Transverse colon (tissue), 4 donors: ENCODE data around the gene KAZALD1. TPM values are rescaled to one million over a fixed set of nuclear protein-coding genes. Genes with fewer than 3 reads are reported as not detected.
A peak's percentile ranks its signal among the peaks of the same experiment; 100 is the strongest.

Experiments used
- DNase-seq: peaks from one replicate; pipeline ENCODE4 v3.0.0-alpha.2; 2019
- H3K27ac ChIP-seq, 4 donors: fragments of 200-600 bp; sonication (generic); 2 replicates each; pipeline ENCODE4 v1.5.1; 2016 to 2018; ENCODE audit warnings: inconsistent platforms in 4 of 4
- H3K27me3 ChIP-seq: fragments of 200-600 bp; sonication (generic); 2 replicates; pipeline ENCODE4 v1.5.1; 2017; ENCODE audit warnings: inconsistent platforms
- H3K36me3 ChIP-seq, 4 donors: fragments of 200-600 bp; sonication (generic); 2 replicates each; pipeline ENCODE4 v1.5.1; 2017 to 2019; ENCODE audit warnings: inconsistent platforms in 4 of 4
- H3K4me1 ChIP-seq, 4 donors: fragments of 200-600 bp; sonication (generic); 2 replicates each; pipeline ENCODE4 v1.5.1; 2017 to 2020; ENCODE audit warnings: inconsistent platforms in 4 of 4
- H3K4me3 ChIP-seq, 4 donors: fragments of 200-600 bp; sonication (generic); 1 replicate in 1 of 4; 2 replicates in 3 of 4; pipeline versions ENCODE4 v1.5.1 to v1.6.1; 2017 to 2019; ENCODE audit warnings: inconsistent platforms in 4 of 4
- H3K9me3 ChIP-seq, 2 donors: fragments of 200-600 bp; sonication (generic); 2 replicates each; pipeline ENCODE4 v1.5.1; 2017 to 2019; ENCODE audit warnings: inconsistent platforms in 2 of 2
- EP300 ChIP-seq: sonication (generic); formaldehyde crosslinking; IDR thresholded peaks from one replicate; pipeline ENCODE4 v1.6.1; 2017; ENCODE audit warnings: antibody characterized with exemption, low read depth
- POLR2A ChIP-seq: fragments of 450-650 bp; IDR thresholded peaks from one replicate; pipeline ENCODE4 v1.6.1; 2016; ENCODE audit warnings: antibody characterized with exemption, mild to moderate bottlenecking, moderate library complexity
- POLR2AphosphoS5 ChIP-seq, 3 donors: sonication (generic); formaldehyde crosslinking; IDR thresholded peaks; one replicate each; pipeline ENCODE4 v1.6.1; 2016; ENCODE audit warnings: antibody characterized with exemption in 3 of 3
- WGBS, 2 donors: methylation state at CpG; one replicate each; pipeline ENCODE4 v1.1.5; 2018; ENCODE audit warnings: low coverage in 1 of 2; 5-methylcytosine and 5-hydroxymethylcytosine counted together
- in situ Hi-C, 4 donors: fragments of 200-750 bp; cut with MboI; loops; one replicate each; pipeline versions ENCODE4 v1.15.0 to v1.15.1; 2017; ENCODE audit warnings: low sequenced_read_pairs in 3 of 4, low pct_ligation_motif_present in 1 of 4, low pct_unique_long_range_greater_than_20kb in 1 of 4
- intact Hi-C: fragments of 100-400 bp; cut with DNase I; formaldehyde crosslinking; loops from one replicate; pipeline ENCODE4 v1.15.1; 2023; ENCODE audit warnings: low total_unique reads
- total RNA-seq, 4 donors: library from RNA; depleted of rRNA; stranded (reverse); fragments of >200 nt; gene quantifications; one replicate each; pipeline ENCODE4 v1.1.0, GENCODE V29; 2016
- TF ChIP-seq, protein P1 (sequence below), 5 experiments: fragments of 200-600 bp in 3 of 5; fragments of 450-650 bp in 2 of 5; sonication (generic) in 3 of 5; IDR thresholded peaks; 1 replicate in 2 of 5; 2 replicates in 3 of 5; pipeline ENCODE4 v1.5.1; 2016 to 2017; ENCODE audit warnings: antibody characterized with exemption in 5 of 5, inconsistent platforms in 3 of 5, mild to moderate bottlenecking in 2 of 5, moderate library complexity in 1 of 5

KAZALD1 gene, protein sequence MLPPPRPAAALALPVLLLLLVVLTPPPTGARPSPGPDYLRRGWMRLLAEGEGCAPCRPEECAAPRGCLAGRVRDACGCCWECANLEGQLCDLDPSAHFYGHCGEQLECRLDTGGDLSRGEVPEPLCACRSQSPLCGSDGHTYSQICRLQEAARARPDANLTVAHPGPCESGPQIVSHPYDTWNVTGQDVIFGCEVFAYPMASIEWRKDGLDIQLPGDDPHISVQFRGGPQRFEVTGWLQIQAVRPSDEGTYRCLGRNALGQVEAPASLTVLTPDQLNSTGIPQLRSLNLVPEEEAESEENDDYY
- total RNA-seq = 10 to 100 TPM in 2 of 4 donors, 1 to 10 TPM in 2; 3.8 to 18.8 (median 10.0) TPM

DNA sequence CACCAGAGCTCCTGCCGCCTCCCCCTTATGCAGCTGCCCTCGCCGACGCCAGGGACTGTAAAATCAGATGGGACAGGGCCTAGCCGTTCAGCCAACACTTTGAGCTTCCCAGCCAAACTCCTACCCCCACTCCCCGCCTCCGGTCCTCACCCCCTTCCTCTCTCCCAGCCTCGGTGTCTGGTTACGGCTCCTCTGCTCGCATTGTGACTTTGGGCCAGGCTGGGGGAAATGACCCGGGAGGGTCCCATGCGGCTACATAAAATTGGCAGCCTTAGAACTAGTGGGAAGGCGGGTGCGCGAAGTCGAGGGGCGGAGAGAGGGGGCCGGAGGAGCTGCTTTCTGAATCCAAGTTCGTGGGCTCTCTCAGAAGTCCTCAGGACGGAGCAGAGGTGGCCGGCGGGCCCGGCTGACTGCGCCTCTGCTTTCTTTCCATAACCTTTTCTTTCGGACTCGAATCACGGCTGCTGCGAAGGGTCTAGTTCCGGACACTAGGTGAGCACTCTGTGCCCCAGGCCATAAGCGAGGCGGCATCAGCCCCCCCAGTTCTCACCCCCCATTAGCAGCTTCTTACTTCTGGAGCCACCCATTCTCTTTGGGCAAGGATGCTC is at the start of gene KAZALD1:
TSS of gene KAZALD1 (plus strand) at position 366 of the 608 bp plus-strand sequence. CDS start 604 bp downstream, outside the sequence.
- intact Hi-C loops = no loop called here
- Histone ChIP-seq H3K27ac (peak within 1 kb of the TSS; percentile 94 to 97 (median 96)), H3K36me3 (no peaks in the 10 kb centered on the region), H3K4me1 (peaks cover 14 to 61% (median 48%) of the 10 kb centered on the region in 4 donors), H3K27me3 (peaks cover 16% of the 10 kb centered on the region), H3K9me3 (no peaks in the 10 kb centered on the region), H3K4me3 (peak within 1 kb of the TSS; percentile 63 to 78 (median 74))
- in situ Hi-C loops = no loop called here
- TF ChIP-seq, protein P1, sequence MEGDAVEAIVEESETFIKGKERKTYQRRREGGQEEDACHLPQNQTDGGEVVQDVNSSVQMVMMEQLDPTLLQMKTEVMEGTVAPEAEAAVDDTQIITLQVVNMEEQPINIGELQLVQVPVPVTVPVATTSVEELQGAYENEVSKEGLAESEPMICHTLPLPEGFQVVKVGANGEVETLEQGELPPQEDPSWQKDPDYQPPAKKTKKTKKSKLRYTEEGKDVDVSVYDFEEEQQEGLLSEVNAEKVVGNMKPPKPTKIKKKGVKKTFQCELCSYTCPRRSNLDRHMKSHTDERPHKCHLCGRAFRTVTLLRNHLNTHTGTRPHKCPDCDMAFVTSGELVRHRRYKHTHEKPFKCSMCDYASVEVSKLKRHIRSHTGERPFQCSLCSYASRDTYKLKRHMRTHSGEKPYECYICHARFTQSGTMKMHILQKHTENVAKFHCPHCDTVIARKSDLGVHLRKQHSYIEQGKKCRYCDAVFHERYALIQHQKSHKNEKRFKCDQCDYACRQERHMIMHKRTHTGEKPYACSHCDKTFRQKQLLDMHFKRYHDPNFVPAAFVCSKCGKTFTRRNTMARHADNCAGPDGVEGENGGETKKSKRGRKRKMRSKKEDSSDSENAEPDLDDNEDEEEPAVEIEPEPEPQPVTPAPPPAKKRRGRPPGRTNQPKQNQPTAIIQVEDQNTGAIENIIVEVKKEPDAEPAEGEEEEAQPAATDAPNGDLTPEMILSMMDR (IDR thresholded peaks at IDR 0.05) = no peak
- no peak for TF ChIP-seq POLR2A
- TF ChIP-seq POLR2AphosphoS5 (IDR thresholded peaks at IDR 0.05) = no peak
- no peak for DNase-seq
- 38% methylated on average over 31 of the region's 31 CpGs; no CpG with 5 or more reads in 1 of the 2 donors for WGBS, 2 donors

DNA sequence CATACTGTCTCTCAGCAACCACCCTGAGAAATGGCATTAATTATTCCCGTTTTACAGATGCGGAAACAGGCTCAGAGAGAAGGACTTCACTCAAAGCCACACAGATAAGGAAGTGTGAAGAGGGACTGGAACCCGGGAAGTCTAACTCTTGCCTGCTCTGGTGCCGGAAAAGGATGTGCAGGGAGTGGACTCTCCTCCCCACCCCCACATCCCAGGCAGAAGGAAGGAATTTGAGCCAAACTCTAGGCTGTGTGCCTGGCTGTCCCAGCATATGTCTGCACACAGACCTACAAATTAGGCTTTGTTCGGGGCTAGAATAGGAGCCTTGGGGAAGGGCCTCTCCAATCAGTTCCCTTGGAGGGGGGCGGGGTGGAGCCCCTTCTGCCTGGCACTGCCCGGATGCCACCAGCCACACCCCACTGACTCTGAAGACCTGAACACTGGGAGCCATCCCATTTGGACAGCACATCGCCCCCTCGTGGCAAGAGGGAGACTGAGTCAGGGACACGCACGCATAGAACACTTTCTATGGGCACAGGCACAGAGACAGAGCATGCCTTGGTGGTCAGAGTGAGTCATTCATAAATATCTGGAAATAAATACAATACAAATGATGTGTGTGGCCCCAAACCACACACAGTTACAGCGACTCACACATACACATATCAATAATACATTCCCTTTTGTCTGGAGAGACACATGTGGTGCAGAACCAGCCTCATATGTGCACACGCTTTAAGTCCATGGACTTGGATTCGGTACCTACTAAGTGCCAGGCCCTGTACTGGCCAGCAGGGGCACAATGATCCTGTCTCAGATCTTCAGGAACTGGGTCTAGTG is 49.0 kb upstream of the KAZALD1 start:
- TF ChIP-seq, protein P1 (IDR thresholded peaks at IDR 0.05) = peak; percentile 80 to 97 (median 84)
- TF ChIP-seq EP300 = no peak
- Histone ChIP-seq H3K27ac (peak overlapping the region in 3 of 4 donors; percentile 32 to 54 (median 33)), H3K27me3 (peaks cover 16% of the 10 kb centered on the region), H3K9me3 (no peaks in the 10 kb centered on the region), H3K4me1 (peaks cover 0 to 29% (median 17%) of the 10 kb centered on the region in 4 donors), H3K4me3 (no peak overlapping the region), H3K36me3 (no peaks in the 10 kb centered on the region)
- in situ Hi-C loops = no loop called here
- intact Hi-C loops = loop anchor here (10.0 kb wide), 1 partner anchor 48 kb away; the partner anchor contains the start of gene SEMA4G
- 0 to 14% methylated on average over 1 to 13 of the region's 14 CpGs for WGBS, 2 donors
- peak; percentile 92 for DNase-seq

DNA sequence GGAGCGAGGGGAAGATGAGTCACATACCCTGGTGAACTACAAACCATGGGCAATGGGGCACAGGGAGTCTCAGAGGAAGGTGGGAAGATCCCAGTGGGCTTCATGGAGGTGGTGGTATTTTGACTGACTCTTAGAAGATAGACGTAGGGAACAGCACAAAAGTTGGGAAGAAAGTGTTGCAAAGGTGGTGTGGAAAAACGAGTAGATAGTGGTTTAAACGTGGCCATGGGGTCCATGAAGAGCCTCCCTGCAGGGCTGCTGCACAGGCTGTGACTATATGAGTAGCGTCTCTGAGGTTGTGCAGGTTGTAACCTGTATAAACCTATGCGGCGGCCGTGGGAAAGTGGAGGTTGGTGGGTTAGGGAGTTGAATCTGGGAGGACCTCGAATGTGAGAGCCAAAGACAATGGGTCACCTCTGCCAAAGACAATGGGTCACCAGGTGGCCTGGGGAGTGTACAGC is 48.4 kb upstream of the KAZALD1 start:
- in situ Hi-C loops = no loop called here
- H3K27ac ChIP-seq = peak overlapping the region in 3 of 4 donors; percentile 32 to 54 (median 32)
- H3K9me3 ChIP-seq = no peaks in the 10 kb centered on the region
- H3K4me1 ChIP-seq = peaks cover 0 to 23% (median 14%) of the 10 kb centered on the region in 4 donors
- TF ChIP-seq EP300 (no peak), POLR2A (no peak), POLR2AphosphoS5 (IDR thresholded peaks at IDR 0.05) (no peak)
- TF ChIP-seq, protein P1 (IDR thresholded peaks at IDR 0.05) = no peak
- intact Hi-C loops = loop anchor here (10.0 kb wide), 1 partner anchor 49 kb away; the partner anchor contains the start of gene SEMA4G
- no peak for DNase-seq
- H3K27me3 ChIP-seq = peaks cover 22% of the 10 kb centered on the region
- no peaks in the 10 kb centered on the region for H3K36me3 ChIP-seq
- WGBS, 2 donors = 43 to 67% methylated on average over 7 to 9 of the region's 9 CpGs
- no peak overlapping the region for H3K4me3 ChIP-seq
